Activated CD4-positive, alpha-beta T cell treated with anti-CD3 and anti-CD28 coated beads for 4 hours (primary cell): ENCODE data around the gene CARS2.
A peak's percentile ranks its signal among the peaks of the same experiment; 100 is the strongest.
"Not testable (repeated sequence)": the region's sequence is repeated elsewhere in the genome, so short reads cannot be mapped to it uniquely, and the experiment has no call there.

Source experiments
- DNase-seq, 2 donors: peaks; one replicate each; pipeline ENCODE4 v3.0.0-alpha.2; 2020

The CARS2 gene

GRCh38 chr13:110681868-110682550 is 23.9 kb downstream of the CARS2 start:
- no peak for DNase-seq

GRCh38 chr13:110680852-110681251 is 25.1 kb downstream of the CARS2 start:
- DNase-seq: peak in 1 of 2 donors; percentile 17

- DNase-seq: no peak
These were observed 28.0 kb downstream of the CARS2 start for GRCh38 chr13:110677731-110678545.

GRCh38 chr13:110676595-110677587 is 29.0 kb downstream of the CARS2 start:
- peak in 1 of 2 donors; percentile 10 for DNase-seq

- DNase-seq: not testable (repeated sequence)
These were observed 36.1 kb downstream of the CARS2 start for GRCh38 chr13:110669814-110670213.

GRCh38 chr13:110669036-110669435 is 36.9 kb downstream of the CARS2 start:
- no peak for DNase-seq

- no peak for DNase-seq
These were observed 39.7 kb downstream of the CARS2 start for GRCh38 chr13:110666255-110666533.

GRCh38 chr13:110665491-110666254 is 40.2 kb downstream of the CARS2 start:
- DNase-seq: no peak

GRCh38 chr13:110664673-110665072 is 41.2 kb downstream of the CARS2 start:
- DNase-seq: no peak

- no peak for DNase-seq
These were observed 41.9 kb downstream of the CARS2 start for GRCh38 chr13:110664041-110664440.

GRCh38 chr13:110663491-110663890 is 42.4 kb downstream of the CARS2 start:
- no peak for DNase-seq

GRCh38 chr13:110662777-110663443 is 43.0 kb downstream of the CARS2 start:
- DNase-seq: no peak

- no peak for DNase-seq
These were observed 43.8 kb downstream of the CARS2 start for GRCh38 chr13:110662091-110662490.

GRCh38 chr13:110661256-110661655 is 44.7 kb downstream of the CARS2 start:
- no peak for DNase-seq

- not testable (repeated sequence) for DNase-seq
These were observed 47.6 kb downstream of the CARS2 start for GRCh38 chr13:110658218-110658911.

GRCh38 chr13:110657196-110657595 is 48.7 kb downstream of the CARS2 start:
- no peak for DNase-seq

- DNase-seq: no peak
These were observed 52.1 kb downstream of the CARS2 start for GRCh38 chr13:110653851-110654250.

- no peak for DNase-seq
These were observed 52.6 kb downstream of the CARS2 start for GRCh38 chr13:110653271-110653670.

GRCh38 chr13:110652764-110653163 is 53.2 kb downstream of the CARS2 start:
- no peak for DNase-seq

GRCh38 chr13:110652231-110652730 is 53.6 kb downstream of the CARS2 start:
- DNase-seq: no peak

GRCh38 chr13:110651726-110652230 is 54.1 kb downstream of the CARS2 start:
- DNase-seq: no peak
